D721Med (cell line): ENCODE data around the gene SLC35E4.

Source experiments
- DNase-seq: peaks from one replicate; pipeline ENCODE4 v3.0.0; 2011; ENCODE audit warnings: low spot score; ENCODE audit not compliant: insufficient read length
- FAIRE-seq: peaks from 2 replicates; lab custom pipeline; 2011; peaks lifted over from hg19 to GRCh38; lab: Jason Lieb, UNC
- TF ChIP-seq, protein P1 (sequence below): IDR thresholded peaks from 2 replicates; pipeline ENCODE4 v1.5.1; 2012; ENCODE audit warnings: mild to moderate bottlenecking, control low read depth; ENCODE audit not compliant: insufficient read depth; ENCODE audit errors: missing control alignments

Gene SLC35E4

DNA sequence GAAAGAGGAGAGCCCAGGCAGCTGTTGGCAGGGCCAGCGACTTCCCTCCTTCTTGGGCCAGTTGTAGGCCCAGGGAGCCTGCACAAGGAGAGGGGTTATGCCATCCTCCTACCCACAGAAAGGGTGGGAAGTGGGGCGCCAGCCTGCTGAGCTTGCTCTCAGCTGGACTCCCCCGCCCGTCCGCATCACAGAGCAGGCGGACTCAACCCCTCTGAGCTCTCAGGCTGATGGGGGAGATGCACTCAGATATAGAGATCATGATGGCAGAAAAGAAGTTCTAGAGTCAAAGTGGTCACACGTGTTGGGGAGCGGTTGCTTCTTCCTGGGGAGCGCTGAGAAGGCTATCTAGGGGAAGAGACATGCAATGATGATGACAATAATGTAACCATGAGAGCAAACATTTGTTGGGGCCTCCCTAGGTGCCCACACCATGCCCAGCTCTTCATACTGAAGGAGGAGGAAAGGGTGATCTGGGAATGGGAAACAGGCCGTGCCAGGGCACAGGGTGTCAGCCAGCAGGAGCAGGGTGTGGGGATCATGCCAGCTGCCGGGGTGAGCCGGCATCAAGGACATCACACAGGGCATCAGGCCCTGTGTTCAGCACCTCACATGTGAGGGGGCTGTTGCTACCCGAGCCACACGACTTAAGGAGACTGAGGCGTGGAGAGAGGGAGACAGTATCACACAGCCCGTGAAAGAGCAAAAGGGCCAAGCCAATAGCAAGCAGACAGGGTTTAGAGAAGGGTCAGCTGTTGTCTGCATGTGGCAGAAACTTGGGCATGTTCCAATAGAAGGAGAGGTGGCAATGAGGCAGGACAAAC is 7.7 kb downstream of the SLC35E4 start:
- TF ChIP-seq, protein P1, sequence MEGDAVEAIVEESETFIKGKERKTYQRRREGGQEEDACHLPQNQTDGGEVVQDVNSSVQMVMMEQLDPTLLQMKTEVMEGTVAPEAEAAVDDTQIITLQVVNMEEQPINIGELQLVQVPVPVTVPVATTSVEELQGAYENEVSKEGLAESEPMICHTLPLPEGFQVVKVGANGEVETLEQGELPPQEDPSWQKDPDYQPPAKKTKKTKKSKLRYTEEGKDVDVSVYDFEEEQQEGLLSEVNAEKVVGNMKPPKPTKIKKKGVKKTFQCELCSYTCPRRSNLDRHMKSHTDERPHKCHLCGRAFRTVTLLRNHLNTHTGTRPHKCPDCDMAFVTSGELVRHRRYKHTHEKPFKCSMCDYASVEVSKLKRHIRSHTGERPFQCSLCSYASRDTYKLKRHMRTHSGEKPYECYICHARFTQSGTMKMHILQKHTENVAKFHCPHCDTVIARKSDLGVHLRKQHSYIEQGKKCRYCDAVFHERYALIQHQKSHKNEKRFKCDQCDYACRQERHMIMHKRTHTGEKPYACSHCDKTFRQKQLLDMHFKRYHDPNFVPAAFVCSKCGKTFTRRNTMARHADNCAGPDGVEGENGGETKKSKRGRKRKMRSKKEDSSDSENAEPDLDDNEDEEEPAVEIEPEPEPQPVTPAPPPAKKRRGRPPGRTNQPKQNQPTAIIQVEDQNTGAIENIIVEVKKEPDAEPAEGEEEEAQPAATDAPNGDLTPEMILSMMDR = no peak
- no peak for FAIRE-seq
- no peak for DNase-seq

DNA sequence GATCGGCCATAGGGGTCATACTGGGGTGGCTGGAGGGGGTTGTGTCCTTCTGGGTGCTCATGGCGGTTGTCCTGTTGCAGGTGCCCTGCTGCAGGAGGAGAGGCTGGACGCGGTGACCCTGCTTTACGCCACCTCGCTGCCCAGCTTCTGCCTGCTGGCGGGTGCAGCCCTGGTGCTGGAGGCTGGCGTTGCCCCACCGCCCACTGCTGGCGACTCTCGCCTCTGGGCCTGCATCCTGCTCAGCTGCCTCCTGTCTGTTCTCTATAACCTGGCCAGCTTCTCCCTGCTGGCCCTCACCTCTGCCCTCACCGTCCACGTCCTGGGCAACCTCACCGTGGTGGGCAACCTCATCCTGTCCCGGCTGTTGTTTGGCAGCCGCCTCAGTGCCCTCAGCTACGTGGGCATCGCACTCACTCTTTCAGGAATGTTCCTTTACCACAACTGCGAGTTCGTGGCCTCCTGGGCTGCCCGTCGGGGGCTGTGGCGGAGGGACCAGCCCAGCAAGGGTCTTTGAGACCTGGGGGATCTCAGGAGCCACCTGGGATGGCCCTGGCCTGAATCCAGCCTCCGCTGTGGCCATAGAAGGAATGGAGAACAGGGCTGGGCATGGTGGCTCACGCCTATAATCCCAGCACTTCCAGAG is 11.1 kb downstream of the SLC35E4 start:
- TF ChIP-seq, protein P1 = no peak
- no peak for FAIRE-seq
- no peak for DNase-seq

- FAIRE-seq (no peak), DNase-seq (no peak)
- TF ChIP-seq, protein P1 = no peak
Observed at GRCh38 chr22:30647536-30647935, 12.0 kb downstream of the SLC35E4 start.

DNA sequence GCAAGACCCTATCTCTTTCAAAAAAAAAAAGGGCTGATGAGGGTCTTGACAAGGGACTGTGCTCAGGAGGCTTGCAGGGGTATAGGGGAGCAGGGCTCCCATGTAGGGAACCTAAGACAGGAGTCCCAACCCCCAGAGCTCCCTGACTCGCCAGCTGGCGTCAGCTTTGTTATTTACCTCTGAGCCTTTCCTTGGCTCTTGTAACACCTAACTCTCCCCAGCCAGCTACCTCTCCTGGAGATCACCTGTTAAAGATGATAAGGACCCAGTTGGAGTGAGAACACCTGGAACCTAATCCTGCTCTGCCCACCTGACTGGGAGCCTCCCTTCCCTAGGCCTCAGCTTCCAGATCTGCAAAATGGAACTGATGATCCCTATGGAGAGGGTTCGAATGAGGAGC is 13.2 kb downstream of the SLC35E4 start:
- TF ChIP-seq, protein P1 = no peak
- FAIRE-seq (no peak), DNase-seq (no peak)

DNA sequence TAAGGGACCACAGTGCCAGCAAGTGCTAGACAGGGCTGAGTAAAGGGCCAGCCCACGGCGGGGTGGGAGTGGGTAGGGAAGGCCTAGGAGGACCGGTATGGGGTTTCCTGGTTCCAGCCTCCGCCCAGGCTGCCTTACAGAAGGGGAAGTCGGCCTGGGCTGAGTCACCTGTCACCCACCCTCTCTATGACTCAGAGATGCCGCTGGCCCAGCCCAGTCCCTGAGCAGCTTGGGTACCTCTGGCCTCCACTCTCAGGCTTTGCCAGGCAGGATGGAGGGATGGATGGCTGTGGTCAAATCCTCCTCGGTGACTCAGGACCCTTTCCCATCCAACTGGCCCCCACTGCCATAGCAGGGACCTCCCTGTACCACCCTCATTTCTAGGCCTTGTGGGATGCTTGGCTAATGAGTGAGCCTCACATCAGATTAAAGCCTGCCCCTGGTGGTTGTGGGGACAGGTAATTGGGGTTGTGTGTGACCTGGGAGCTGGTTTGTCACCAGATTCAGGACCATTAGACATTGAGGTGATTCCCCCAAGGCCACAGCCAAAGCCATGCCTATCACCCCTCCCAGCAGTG is 13.9 kb downstream of the SLC35E4 start:
- TF ChIP-seq, protein P1 = no peak
- no peak for FAIRE-seq
- no peak for DNase-seq

DNA sequence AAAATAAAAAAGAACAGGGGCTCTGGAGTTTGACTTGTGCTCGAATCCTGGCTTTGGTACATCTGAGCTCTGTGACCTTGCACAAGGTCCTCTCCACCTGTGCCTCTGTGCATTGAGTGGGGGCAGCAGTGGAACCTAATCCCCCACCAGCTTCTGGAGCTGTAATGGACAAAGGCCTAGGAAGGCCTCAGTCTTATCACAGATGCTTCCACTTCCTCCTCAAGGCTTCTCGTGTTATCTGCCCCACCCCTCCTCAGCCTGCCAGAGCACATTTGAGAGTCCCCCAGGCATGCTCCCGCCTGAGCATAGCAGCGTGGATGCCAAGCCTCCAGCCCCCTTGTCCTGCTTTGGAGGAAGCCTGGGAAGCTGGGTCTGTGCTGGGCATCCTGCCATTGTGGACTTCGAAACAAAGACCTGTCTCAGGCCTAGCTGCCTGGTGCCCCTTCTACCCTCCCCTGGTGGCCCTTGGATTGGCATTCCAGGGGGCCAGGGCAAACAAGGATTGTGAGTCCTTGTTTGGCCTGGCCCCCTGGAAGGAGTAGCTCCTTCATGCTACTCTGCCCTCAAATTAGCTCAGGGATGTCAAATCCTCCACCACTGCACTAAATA is 15.0 kb downstream of the SLC35E4 start:
- DNase-seq (no peak), FAIRE-seq (no peak)
- TF ChIP-seq, protein P1 = no peak
